Measurements from ENCODE around the gene LTA.

The LTA gene

DNA sequence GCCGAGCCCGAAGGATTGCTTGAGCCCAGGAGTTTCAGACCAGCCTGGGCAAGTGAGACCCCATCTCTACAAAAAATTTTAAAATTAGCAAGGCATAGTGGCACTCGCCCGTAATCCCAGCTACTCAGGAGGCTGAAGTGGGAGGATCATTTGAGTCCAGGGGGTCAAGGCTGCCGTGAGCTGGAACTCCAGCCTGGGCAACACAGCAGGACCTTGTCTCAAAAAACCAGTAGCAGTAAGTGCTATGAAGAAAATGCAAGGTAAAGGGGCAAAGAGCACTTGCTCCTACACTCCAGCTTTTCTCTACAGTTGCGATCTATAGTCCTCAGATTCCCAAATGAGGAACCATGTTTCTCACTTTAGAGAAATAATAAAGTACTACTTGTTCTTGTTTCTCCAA is 28.4 kb upstream of the LTA start:
- DNase-seq, result no peak

- no peak for DNase-seq
These were observed 27.4 kb upstream of the LTA start for GRCh38 chr6:31544676-31545075.

DNA sequence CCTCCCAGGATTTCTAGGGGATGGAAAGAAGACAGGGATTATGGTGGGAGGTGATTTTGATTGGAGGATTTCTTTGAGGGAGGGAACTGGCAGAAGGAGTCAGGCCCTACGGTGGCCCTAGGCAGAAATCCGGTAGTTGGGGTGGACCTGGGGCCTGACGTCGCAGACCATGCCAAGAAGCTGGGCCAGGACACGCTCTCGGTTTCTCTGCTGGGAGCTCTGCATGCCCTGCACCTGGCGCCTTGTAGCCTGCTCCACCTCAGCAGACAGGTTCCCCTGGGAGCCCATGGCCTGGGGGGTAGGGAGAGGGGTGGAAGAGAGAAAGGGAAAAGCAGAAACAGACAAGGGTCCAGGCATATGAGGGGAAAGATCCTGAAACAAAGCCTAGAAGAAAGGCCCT is 26.8 kb upstream of the LTA start:
- no peak for DNase-seq

DNA sequence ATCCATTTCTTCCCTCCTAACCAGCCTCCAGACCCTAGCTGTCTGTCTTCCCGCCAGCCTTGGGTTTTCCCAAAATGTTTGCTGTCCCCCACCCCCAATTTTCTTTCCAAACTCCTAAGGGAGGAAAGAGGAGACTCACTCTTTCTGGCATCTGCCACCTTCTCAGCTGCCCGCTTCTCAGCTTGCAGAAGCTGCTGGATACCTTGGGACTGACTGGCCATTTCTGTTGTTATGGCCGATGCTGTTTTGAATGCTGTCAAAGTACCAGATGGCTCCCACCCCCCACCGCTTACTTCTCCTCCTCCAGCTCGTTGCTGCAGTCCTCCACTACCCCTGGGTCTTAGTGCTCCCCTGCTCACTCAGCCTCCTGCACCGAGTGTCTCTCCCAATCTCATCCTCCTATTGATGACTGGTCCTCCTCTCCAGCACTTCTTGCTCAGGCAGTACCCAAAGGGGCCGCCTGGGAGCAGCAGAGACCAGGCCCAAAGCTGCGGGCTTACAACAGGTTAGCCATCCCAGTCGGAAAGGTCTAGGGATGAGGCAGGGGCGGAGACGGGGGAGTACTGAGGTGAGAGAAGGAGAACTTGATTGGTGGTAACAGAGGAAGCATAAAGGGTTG is 25.6 kb upstream of the LTA start, which contains the start of gene ATP6V1G2:
Gene ATP6V1G2, minus strand, starts transcription at position 270 of the 619 bp plus-strand sequence. Its CDS starts 49 bp downstream, at position 221.
- peak; percentile 54 to 85 for DNase-seq

DNA sequence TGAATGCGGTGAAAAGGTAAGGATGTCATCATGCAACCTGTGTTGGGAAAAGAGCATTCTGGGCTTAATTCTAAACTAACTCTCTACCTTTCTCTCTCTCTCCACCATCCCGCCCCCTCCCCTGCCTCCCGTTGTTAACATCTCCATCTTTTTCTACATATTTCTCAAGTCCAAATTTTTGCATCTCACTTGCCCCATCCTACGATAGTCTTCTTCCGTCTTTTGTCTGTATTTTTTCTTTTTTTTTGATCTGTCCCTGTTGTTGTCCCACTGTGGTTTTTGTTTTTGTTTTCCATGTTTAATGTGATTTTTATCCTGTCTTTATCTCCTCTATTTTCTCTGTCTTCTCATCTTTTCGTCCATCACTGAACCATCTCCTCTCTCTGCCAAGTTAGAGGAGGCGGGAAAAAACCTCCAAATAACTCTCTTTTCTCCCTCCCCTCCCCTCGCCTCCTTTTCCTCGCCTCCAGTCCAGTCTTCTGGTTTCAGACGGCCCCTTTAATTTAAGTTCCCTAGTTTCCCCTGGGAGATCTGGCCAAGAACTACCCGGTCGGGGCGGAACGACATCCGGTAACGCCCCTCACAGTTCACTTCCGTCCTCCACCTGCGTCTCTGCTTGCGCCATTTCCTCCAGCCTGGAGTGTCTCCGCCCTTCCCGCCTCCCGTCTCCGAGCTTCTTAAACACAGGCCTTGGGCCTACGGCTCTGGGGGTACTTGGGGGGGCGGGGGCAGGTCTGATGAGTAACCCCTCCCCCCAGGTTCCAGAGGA is 24.9 kb upstream of the LTA start, which contains the start of gene NFKBIL1:
Gene NFKBIL1, plus strand, starts transcription at position 651 of the 769 bp plus-strand sequence. Its CDS starts 87 bp downstream, at position 738.
- peak; percentile 93 to 94 for DNase-seq

- DNase-seq, result peak; percentile 34 to 60
These were observed 24.2 kb upstream of the LTA start for GRCh38 chr6:31547727-31548543.

- DNase-seq, result no peak
These were observed 23.6 kb upstream of the LTA start for GRCh38 chr6:31548544-31548873.

GRCh38 chr6:31551371-31551770 is 20.7 kb upstream of the LTA start:
- DNase-seq, result peak; percentile 85 to 89

DNA sequence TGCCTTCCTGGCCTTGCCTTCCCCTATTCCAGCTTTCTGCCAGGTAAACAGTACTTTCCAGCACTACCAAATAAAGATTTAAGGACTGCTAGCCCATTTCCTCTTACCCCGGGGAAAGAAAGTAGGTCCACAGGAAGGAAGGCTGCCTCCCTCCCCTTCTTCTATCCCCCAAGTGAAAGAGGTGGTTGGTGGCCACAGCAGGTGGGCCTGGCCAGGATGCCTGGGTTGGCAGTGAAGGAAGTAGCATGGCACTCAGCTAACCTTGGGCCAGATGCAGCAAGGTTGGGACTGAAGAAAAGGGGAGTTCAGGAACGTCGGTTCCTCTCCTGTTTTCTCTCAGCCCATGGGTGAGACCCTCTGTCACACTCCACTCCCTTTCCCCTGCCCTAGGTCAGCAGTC is 15.8 kb upstream of the LTA start:
- DNase-seq, result no peak

- no peak for DNase-seq
These were observed 14.4 kb upstream of the LTA start for GRCh38 chr6:31557443-31558317.

DNA sequence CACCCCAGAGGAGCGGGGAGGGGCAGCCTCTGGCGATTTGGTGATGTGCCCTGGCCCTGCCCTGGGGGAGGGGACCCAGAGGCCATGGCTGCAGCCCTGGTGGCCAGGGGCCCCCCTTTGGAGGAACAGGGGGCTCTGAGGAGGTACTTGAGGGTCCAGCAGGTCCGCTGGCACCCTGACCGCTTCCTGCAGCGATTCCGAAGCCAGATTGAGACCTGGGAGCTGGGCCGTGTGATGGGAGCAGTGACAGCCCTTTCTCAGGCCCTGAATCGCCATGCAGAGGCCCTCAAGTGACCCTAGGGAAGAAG is 13.8 kb upstream of the LTA start:
- DNase-seq, result no peak

- DNase-seq, result peak; percentile 98 to 99
These were observed 13.2 kb upstream of the LTA start for GRCh38 chr6:31558631-31559500.

- DNase-seq, result no peak
These were observed 12.5 kb upstream of the LTA start for GRCh38 chr6:31559606-31559957.

DNA sequence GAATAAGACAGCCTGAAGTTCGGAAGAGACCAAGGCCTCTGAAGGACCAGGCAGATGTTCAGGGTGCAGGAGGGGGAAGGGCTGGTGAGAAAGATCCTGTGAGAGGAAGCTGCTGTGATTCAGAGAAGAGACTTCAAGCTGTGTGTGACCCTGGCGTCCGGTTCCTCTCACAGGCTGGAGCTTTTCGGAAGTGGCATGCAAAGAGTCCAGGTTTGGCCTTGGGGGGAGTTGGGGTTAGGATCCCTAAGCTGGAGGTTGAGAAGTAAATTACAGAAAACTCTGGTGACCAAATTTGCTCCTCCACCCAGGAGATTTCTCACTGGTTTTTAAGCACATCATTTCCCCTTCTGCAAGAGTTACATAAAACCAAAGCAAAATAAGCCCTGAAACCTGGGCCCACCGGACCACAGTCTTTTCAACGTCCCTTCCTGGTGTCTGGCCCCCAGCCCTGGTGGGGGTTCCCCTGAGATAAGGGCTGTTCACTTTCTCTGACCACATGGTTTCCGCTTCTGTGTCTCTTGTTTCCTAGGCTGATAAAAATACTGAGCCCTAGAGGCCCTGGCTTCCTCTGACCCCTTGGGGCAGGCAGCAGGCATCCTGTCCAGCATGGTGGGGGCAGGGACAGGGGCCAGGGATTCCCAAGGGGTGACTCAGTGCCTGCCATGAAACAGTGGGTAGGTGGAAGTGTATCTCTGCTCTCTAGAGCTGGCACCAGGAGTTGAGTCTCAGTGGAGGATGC is 12.0 kb upstream of the LTA start:
- DNase-seq, result peak; percentile 89 to 94

- no peak for DNase-seq
These were observed 11.4 kb upstream of the LTA start for GRCh38 chr6:31560697-31561058.

DNA sequence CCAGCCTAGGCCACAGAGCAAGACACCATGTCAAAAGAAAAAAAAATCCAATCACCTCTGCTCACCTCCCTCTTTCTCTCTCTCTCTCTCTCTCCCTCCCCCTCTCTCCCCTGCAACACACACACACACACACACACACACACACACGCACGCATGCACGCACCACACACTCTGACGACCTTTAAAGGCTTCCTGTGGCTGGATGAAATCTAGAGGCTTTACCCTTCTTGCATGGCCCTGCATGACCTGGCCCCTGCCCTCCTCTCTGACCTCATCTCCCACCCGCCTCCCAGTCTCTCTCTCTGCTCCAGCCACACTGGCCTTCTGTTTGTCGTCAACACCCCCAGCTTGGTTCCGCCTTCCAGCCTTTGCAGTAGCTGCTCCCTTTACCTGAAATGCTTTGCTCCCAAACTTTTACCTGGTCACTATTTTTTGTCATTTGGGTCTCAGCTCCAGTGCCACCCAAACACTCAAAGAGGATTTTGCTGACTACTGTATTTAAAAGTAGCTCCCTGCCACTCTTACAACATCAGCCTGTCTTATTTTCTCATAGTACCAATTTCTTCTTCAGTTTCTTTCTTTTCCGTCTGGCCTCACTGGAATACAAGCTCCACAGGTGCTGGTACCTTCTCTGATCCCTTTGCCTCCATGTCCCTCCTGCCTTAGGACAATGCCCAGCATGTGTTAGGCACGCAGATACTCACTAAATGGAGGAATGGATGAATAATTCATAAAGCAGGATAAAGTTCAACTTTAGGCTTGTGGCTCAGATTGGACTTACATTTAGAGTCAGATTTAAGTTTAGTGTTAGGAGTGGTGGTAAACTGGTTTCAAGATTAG is 4.3 kb upstream of the LTA start:
- DNase-seq, result peak; percentile 62 to 79

- DNase-seq, result peak; percentile 96
These were observed 3.5 kb upstream of the LTA start for GRCh38 chr6:31568537-31568961.

- DNase-seq, result no peak
These were observed 2.1 kb upstream of the LTA start for GRCh38 chr6:31569861-31570536.
